ENCODE results near the gene FBXO10. TPM values are rescaled to one million over a fixed set of nuclear protein-coding genes. Genes with fewer than 3 reads are reported as not detected.

The FBXO10 gene
- total and polyA plus RNA-seq, 2 experiments from 2014 or later, result 3.4 to 13.4 TPM

DNA sequence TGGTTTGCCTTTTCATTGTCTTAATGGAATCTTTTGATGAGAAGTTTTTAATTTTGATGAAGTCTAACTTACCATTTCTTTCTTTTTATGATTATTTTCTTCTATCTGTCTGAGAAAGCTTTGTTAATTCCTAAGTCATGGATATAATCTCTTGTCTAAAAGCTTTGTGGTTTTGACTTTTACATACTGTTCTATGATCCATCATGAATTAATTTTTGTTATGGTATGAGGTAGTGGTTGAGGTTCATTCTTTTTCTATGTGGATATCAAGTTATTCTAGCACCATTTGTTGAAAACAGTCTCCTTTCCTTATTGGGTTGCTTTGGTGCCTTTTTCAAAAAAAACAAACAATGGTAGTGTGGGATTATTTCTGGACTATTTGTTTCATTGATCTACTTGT, 20.4 kb downstream of the FBXO10 start:
- H3K27me3 Mint-ChIP-seq (ENCODE audit: insufficient read depth, low read depth, poor library complexity), result peaks cover 2% of the 10 kb centered on the region
- no peak for DNase-seq (ENCODE audit: low spot score)

More for the DNA sequence above, 20.4 kb downstream of the FBXO10 start:
- H3K4me2 ChIP-seq, result no peak overlapping the region
- H3K9me3 Mint-ChIP-seq, result no peaks in the 10 kb centered on the region
- peaks cover 7% of the 10 kb centered on the region for H3K79me2 ChIP-seq (replicated peaks; ENCODE audit: insufficient read depth)
- 0 out of 2 replicates have a peak, but pooled peaks cover 3% of the 10 kb centered on the region for H4K20me1 ChIP-seq (replicated peaks; ENCODE audit: insufficient read depth)
- no peaks in the 10 kb centered on the region for H3F3A ChIP-seq (replicated peaks; ENCODE audit: low read depth)
- no peaks in the 10 kb centered on the region for H3K27me3 ChIP-seq (ENCODE audit: insufficient read depth)
- no peak overlapping the region for H3K27ac Mint-ChIP-seq
- no peak overlapping the region for H3K4me3 ChIP-seq
- no peak overlapping the region for H2AFZ ChIP-seq
- peaks cover 25% of the 10 kb centered on the region for H3K4me1 Mint-ChIP-seq
- H3K36me3 ChIP-seq (ENCODE audit: insufficient read depth), result no peaks in the 10 kb centered on the region
- TF ChIP-seq ZNF114 (CRISPR knock-in tag; IDR thresholded peaks at IDR 0.05) (no peak), ZNF331 (CRISPR knock-in tag; IDR thresholded peaks at IDR 0.05; ENCODE audit: low read depth) (no peak), STAT1 (IDR thresholded peaks at IDR 0.05; ENCODE audit: unreplicated experiment) (no peak), POLR2AphosphoS5 (IDR thresholded peaks at IDR 0.05; ENCODE audit: low read depth) (no peak), CREB1 (CRISPR knock-in tag; IDR thresholded peaks at IDR 0.05; ENCODE audit: low read depth) (no peak), EZH2 (IDR thresholded peaks at IDR 0.05; ENCODE audit: low read depth, unreplicated experiment) (no peak), NANOG (IDR thresholded peaks at IDR 0.05; ENCODE audit: borderline replicate concordance) (no peak), EZH2phosphoT487 (IDR thresholded peaks at IDR 0.05; ENCODE audit: unreplicated experiment) (no peak), JUNB (IDR thresholded peaks at IDR 0.05; ENCODE audit: unreplicated experiment) (no peak)
- TF ChIP-seq, protein P1, sequence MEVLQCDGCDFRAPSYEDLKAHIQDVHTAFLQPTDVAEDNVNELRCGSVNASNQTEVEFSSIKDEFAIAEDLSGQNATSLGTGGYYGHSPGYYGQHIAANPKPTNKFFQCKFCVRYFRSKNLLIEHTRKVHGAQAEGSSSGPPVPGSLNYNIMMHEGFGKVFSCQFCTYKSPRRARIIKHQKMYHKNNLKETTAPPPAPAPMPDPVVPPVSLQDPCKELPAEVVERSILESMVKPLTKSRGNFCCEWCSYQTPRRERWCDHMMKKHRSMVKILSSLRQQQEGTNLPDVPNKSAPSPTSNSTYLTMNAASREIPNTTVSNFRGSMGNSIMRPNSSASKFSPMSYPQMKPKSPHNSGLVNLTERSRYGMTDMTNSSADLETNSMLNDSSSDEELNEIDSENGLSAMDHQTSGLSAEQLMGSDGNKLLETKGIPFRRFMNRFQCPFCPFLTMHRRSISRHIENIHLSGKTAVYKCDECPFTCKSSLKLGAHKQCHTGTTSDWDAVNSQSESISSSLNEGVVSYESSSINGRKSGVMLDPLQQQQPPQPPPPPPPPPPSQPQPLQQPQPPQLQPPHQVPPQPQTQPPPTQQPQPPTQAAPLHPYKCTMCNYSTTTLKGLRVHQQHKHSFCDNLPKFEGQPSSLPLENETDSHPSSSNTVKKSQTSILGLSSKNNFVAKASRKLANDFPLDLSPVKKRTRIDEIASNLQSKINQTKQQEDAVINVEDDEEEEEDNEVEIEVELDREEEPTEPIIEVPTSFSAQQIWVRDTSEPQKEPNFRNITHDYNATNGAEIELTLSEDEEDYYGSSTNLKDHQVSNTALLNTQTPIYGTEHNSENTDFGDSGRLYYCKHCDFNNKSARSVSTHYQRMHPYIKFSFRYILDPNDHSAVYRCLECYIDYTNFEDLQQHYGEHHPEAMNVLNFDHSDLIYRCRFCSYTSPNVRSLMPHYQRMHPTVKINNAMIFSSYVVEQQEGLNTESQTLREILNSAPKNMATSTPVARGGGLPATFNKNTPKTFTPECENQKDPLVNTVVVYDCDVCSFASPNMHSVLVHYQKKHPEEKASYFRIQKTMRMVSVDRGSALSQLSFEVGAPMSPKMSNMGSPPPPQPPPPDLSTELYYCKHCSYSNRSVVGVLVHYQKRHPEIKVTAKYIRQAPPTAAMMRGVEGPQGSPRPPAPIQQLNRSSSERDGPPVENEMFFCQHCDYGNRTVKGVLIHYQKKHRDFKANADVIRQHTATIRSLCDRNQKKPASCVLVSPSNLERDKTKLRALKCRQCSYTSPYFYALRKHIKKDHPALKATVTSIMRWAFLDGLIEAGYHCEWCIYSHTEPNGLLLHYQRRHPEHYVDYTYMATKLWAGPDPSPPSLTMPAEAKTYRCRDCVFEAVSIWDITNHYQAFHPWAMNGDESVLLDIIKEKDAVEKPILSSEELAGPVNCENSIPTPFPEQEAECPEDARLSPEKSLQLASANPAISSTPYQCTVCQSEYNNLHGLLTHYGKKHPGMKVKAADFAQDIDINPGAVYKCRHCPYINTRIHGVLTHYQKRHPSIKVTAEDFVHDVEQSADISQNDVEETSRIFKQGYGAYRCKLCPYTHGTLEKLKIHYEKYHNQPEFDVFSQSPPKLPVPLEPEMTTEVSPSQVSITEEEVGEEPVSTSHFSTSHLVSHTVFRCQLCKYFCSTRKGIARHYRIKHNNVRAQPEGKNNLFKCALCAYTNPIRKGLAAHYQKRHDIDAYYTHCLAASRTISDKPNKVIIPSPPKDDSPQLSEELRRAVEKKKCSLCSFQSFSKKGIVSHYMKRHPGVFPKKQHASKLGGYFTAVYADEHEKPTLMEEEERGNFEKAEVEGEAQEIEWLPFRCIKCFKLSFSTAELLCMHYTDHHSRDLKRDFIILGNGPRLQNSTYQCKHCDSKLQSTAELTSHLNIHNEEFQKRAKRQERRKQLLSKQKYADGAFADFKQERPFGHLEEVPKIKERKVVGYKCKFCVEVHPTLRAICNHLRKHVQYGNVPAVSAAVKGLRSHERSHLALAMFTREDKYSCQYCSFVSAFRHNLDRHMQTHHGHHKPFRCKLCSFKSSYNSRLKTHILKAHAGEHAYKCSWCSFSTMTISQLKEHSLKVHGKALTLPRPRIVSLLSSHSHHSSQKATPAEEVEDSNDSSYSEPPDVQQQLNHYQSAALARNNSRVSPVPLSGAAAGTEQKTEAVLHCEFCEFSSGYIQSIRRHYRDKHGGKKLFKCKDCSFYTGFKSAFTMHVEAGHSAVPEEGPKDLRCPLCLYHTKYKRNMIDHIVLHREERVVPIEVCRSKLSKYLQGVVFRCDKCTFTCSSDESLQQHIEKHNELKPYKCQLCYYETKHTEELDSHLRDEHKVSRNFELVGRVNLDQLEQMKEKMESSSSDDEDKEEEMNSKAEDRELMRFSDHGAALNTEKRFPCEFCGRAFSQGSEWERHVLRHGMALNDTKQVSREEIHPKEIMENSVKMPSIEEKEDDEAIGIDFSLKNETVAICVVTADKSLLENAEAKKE (CRISPR knock-in tag; IDR thresholded peaks at IDR 0.05), result no peak
- TF ChIP-seq, protein P2, sequence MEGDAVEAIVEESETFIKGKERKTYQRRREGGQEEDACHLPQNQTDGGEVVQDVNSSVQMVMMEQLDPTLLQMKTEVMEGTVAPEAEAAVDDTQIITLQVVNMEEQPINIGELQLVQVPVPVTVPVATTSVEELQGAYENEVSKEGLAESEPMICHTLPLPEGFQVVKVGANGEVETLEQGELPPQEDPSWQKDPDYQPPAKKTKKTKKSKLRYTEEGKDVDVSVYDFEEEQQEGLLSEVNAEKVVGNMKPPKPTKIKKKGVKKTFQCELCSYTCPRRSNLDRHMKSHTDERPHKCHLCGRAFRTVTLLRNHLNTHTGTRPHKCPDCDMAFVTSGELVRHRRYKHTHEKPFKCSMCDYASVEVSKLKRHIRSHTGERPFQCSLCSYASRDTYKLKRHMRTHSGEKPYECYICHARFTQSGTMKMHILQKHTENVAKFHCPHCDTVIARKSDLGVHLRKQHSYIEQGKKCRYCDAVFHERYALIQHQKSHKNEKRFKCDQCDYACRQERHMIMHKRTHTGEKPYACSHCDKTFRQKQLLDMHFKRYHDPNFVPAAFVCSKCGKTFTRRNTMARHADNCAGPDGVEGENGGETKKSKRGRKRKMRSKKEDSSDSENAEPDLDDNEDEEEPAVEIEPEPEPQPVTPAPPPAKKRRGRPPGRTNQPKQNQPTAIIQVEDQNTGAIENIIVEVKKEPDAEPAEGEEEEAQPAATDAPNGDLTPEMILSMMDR (conservative IDR thresholded peaks at IDR 0.05; ENCODE audit: low read depth in 2 of 2), result no peak
- TF ChIP-seq, protein P3, sequence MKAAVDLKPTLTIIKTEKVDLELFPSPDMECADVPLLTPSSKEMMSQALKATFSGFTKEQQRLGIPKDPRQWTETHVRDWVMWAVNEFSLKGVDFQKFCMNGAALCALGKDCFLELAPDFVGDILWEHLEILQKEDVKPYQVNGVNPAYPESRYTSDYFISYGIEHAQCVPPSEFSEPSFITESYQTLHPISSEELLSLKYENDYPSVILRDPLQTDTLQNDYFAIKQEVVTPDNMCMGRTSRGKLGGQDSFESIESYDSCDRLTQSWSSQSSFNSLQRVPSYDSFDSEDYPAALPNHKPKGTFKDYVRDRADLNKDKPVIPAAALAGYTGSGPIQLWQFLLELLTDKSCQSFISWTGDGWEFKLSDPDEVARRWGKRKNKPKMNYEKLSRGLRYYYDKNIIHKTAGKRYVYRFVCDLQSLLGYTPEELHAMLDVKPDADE (IDR thresholded peaks at IDR 0.05), result no peak
- TF ChIP-seq, protein P4, sequence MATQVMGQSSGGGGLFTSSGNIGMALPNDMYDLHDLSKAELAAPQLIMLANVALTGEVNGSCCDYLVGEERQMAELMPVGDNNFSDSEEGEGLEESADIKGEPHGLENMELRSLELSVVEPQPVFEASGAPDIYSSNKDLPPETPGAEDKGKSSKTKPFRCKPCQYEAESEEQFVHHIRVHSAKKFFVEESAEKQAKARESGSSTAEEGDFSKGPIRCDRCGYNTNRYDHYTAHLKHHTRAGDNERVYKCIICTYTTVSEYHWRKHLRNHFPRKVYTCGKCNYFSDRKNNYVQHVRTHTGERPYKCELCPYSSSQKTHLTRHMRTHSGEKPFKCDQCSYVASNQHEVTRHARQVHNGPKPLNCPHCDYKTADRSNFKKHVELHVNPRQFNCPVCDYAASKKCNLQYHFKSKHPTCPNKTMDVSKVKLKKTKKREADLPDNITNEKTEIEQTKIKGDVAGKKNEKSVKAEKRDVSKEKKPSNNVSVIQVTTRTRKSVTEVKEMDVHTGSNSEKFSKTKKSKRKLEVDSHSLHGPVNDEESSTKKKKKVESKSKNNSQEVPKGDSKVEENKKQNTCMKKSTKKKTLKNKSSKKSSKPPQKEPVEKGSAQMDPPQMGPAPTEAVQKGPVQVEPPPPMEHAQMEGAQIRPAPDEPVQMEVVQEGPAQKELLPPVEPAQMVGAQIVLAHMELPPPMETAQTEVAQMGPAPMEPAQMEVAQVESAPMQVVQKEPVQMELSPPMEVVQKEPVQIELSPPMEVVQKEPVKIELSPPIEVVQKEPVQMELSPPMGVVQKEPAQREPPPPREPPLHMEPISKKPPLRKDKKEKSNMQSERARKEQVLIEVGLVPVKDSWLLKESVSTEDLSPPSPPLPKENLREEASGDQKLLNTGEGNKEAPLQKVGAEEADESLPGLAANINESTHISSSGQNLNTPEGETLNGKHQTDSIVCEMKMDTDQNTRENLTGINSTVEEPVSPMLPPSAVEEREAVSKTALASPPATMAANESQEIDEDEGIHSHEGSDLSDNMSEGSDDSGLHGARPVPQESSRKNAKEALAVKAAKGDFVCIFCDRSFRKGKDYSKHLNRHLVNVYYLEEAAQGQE (IDR thresholded peaks at IDR 0.05; ENCODE audit: unreplicated experiment), result no peak
- peaks cover 17% of the 10 kb centered on the region for H3K4me1 ChIP-seq (ENCODE audit: insufficient read depth)
- H3K36me3 Mint-ChIP-seq (ENCODE audit: low read depth), result no peaks in the 10 kb centered on the region
- no peak overlapping the region for H3K27ac ChIP-seq (ENCODE audit: low read depth)
- no peak overlapping the region for H3K4me3 Mint-ChIP-seq
- no peak for ATAC-seq
- H3K9me2 ChIP-seq (ENCODE audit: insufficient read depth), result no peaks in the 10 kb centered on the region

Measured in GM23338 (cell line).